Ovary (tissue), 3 donors: ENCODE results near the gene C4orf50.

ENCODE experiments used
- CTCF ChIP-seq, 3 donors: fragments of 450-650 bp in 2 of 3; fragments of 200-600 bp in 1 of 3; IDR thresholded peaks; one replicate each; pipeline versions ENCODE4 v1.5.1 to v1.8.0; 2016 to 2022; ENCODE audit warnings: antibody characterized with exemption in 3 of 3, mild to moderate bottlenecking in 1 of 3
- EP300 ChIP-seq: sonication (generic); formaldehyde crosslinking; IDR thresholded peaks from one replicate; pipeline ENCODE4 v1.6.1; 2017; ENCODE audit warnings: antibody characterized with exemption
- POLR2A ChIP-seq: fragments of 450-650 bp; IDR thresholded peaks from one replicate; pipeline ENCODE4 v1.6.1; 2017; ENCODE audit warnings: antibody characterized with exemption, mild to moderate bottlenecking, moderate library complexity
- donor health status: DM: no; HTN: no; CAD: no.

DNA sequence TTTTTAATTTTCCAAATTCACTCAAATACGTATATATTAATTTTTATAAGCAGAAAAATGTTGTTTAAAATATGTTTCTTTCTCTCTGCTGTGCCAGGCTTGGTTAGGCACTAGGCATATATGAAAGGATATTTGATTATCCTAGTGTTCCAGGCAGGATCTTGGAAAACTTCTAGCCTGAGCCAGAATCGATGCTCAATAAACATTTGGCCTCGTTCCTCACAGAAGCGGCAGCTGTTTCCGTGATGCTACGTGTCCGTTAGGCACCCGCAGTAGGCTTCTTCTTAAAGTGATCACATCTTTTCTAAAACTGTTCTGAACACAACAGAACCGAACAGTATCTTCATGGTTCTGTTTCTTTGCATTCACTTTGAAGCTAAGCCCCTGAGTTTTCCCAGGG is 75.3 kb downstream of the C4orf50 start:
- TF ChIP-seq EP300 (no peak), CTCF (IDR thresholded peaks at IDR 0.05) (no peak), POLR2A (no peak)
